Spleen (tissue), 7 donors: ENCODE measurements around the gene TMEM128.

Experiments
- CTCF ChIP-seq, 11 experiments: fragments of 200-600 bp in 7 of 11; fragments of 450-650 bp in 4 of 11; sonication (generic) in 4 of 11; IDR thresholded peaks in 8 of 11; conservative IDR thresholded peaks in 3 of 11; 1 replicate in 7 of 11; 2 replicates in 4 of 11; pipeline versions ENCODE4 v1.4.0 to v1.8.0; 2016 to 2021; ENCODE audit warnings: antibody characterized with exemption in 11 of 11, inconsistent platforms in 4 of 11, mild to moderate bottlenecking in 1 of 11
- POLR2A ChIP-seq, 3 donors: fragments of 450-650 bp; IDR thresholded peaks; one replicate each; pipeline ENCODE4 v1.5.1; 2017; ENCODE audit warnings: antibody characterized with exemption in 3 of 3, mild to moderate bottlenecking in 1 of 3
- POLR2AphosphoS5 ChIP-seq, 3 donors: sonication (generic); formaldehyde crosslinking; IDR thresholded peaks; one replicate each; pipeline ENCODE4 v1.5.1; 2017; ENCODE audit warnings: antibody characterized with exemption in 3 of 3
- donor health status: DM: no; HTN: no; CAD: no; lungs with moderate emphysema.
- donor health status: DM: no; HTN: no; CAD: no.
- donor health status: DM: no; HTN: no; CAD: no.

- TF ChIP-seq POLR2A (IDR thresholded peaks at IDR 0.05): no peak
- TF ChIP-seq POLR2AphosphoS5 (IDR thresholded peaks at IDR 0.05): no peak
- TF ChIP-seq CTCF (IDR thresholded peaks at IDR 0.05 in 8 of 11, conservative IDR thresholded peaks at IDR 0.05 in 3 of 11): no peak
These were observed 6.2 kb upstream of the TMEM128 start for GRCh38 chr4:4254199-4254598.
